NCI-H1930 (cell line): ENCODE data around the gene YIPF1.
A peak's percentile ranks its signal among the peaks of the same experiment; 100 is the strongest.
"Not testable (repeated sequence)": the region's sequence is repeated elsewhere in the genome, so short reads cannot be mapped to it uniquely, and the experiment has no call there.

Experiments
- DNase-seq, 2 experiments: peaks; one replicate each; lab custom pipeline; 2025; lab: John Stamatoyannopoulos, UW

YIPF1 gene

GRCh38 chr1:53837924-53838653 lies 51.5 kb downstream of the YIPF1 start, which contains the start of gene NDC1:
Gene NDC1 (minus strand): TSS chr1:53838296. CDS start chr1:53838261, 35 bp downstream.
- peak; percentile 92 to 94 for DNase-seq

- DNase-seq, result no peak
Observed at GRCh38 chr1:53837646-53837923, 52.0 kb downstream of the YIPF1 start.

DNA sequence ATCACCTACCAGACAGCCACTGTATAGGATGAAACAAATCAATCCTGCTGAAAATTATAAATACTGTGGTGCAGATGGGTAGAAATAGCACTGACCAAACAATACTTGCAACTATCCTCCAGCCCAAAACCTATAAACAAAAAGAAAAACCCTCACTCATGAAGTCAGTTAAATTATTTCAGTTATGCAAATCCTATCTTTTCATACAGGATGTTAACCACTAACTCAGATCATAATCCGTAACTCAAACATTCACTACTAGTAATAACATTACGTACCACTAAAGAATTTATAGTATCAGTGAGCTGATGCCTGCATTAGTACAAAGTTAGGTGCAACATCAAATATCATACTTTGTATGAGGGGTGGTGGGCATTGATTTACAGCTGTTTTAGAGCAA lies 54.1 kb downstream of the YIPF1 start:
- DNase-seq, result no peak

DNA sequence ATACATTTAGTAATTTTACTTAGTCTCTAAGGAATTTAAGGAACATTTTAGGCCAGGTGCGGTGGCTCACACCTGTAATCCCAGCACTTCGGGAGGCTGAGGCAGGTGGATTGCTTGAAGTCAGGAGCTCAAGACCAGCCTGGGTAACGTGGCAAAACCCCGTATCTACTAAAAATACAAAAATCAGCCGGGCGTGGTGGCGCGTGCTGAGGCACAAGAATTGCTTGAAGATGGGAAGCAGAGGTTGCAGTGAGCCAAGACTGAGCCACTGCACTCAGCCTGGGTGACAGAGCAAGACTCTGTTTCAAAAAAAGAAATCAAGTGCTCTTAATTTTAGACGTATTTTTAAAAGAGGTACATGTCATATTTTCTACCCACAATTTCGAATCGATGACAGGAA lies 54.8 kb downstream of the YIPF1 start:
- no peak for DNase-seq

DNA sequence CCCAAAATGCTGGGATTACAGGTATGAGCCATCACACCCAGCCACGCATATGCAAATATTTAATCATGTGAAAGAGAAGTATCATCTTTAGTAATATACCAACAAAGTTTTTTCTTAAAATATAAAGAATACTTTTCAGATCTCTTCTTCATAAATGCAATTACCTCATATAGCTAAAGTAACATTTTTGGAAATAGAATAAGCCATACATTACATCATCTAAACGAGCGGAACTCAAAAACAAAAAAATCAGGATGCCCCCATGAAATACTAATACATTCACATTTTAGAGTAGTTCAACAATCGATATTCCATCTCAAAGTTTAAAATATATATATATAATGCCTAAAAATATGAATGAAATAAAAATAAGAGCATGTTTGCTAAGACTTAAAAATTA lies 56.2 kb downstream of the YIPF1 start:
- DNase-seq, result no peak

DNA sequence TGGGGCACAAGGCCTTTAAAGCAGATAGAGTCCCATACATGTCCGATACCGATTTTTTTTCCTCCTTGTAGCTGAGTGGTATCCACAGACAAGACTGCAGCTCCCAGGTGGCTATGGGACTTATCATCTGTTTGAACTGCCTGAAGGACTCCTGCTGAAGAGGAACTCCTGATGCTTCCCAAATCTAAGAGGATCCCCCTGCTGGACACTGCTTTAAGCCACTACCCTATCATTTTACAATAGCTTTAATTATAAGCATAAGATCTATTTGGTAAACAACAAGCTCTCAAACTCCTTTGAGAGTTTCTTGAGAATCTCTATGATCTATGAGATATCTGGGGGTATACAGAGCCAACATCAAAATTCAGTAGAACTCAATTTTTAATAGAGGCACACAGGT lies 63.2 kb downstream of the YIPF1 start:
- DNase-seq, result no peak

GRCh38 chr1:53825306-53825705 lies 64.3 kb downstream of the YIPF1 start:
- no peak for DNase-seq

- DNase-seq, result no peak
Observed at GRCh38 chr1:53822931-53823330, 66.7 kb downstream of the YIPF1 start.

DNA sequence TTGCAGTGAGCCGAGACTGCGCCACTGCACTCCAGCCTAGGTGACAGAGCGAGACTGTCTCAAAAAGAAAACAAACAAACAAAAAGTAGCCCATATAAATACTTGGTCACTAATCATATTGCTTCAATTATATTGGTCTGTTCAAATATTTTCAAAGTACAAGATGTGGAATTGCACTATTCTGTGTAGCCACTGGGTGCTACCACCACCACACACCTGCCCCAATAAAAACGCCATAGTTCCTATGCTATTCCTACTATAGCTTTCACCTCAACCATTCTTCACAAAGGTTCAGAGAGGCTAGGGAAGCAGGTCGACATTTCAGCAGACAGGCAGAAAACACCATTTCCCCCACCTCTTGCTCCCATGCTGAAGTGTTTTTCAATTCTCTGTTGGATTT lies 68.2 kb downstream of the YIPF1 start:
- no peak for DNase-seq

- DNase-seq, result no peak
Observed at GRCh38 chr1:53819387-53819786, 70.2 kb downstream of the YIPF1 start.

GRCh38 chr1:53816584-53816983 lies 73.0 kb downstream of the YIPF1 start:
- not testable (repeated sequence) for DNase-seq

DNA sequence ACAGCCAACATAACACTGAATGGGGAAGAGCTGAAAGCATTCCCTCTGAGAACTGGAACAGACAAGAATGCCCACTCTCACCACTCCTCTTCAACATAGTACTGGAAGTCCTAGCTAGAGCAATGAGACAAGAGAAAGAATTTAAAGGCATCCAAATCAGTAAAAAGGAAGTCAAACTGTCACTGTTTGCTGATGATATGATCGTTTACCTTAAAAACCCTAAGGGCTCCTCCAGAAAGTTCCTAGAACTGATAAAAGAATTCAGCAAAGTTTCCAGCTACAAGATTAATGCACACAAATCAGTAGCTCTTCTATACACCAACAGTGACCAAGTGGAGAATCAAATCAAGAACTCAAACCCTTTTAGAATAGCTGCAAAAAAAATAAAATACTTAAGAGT lies 74.1 kb downstream of the YIPF1 start:
- DNase-seq, result not testable (repeated sequence)

DNA sequence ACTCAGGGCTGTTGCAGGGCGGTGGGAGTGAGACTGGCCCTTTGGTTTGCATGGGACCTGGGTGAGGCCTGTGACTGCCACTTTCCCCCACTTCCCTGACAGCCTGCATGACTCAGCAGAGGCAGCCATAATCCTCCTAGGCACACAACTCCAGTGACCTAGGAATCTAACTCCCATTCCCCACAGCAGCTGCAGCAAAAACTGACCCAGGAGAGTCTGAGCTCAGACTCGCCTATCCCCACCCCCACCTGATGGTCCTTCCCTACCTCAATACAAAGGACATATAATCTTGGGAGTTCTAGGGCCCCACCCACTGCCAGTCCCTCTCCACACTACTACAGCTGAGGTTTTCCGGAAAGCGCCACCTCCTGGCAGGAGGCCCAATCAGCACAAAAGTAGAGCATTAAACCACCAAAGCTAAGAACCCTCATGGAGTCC lies 78.2 kb downstream of the YIPF1 start:
- no peak for DNase-seq

DNA sequence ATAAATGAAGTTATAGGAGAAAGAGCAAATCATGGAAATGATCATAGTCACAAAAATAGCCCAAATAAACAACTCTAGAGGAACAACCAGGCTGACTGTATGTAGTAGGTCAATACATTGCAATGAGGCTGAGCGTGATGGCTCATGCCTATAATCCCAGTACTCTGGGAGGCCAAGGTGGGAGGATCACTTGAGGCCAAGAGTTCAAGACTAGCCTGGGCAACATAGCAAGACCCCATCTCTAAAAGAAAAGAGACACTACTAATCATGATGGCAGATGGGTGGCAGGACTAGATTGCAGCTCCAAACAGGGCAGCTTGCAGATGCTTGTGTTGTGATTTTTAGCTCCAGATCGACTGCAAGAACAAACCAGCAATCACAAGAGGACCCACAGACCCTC lies 79.1 kb downstream of the YIPF1 start:
- DNase-seq, result no peak

DNA sequence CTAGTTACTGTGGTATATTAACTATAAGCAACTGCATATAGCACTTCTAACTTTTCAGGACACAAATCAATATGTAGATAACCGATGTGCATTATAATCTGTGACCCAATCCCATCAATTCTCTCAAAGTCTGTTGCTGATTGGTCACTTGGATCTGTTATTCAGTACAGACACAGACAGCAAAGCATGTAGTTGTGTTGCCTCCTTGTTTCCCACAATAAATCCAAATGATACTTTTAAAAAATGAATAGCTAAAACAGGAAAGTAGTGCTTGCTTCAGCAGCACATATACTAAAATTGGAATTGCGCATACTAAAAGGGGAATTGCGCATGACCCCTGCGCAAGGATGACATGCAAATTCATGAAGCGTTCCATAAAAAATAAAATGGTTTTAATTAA lies 79.6 kb downstream of the YIPF1 start:
- DNase-seq, result no peak

- DNase-seq, result no peak
Observed at GRCh38 chr1:53807916-53808315, 81.7 kb downstream of the YIPF1 start.

- DNase-seq, result no peak
Observed at GRCh38 chr1:53804791-53805505, 84.6 kb downstream of the YIPF1 start.

- no peak for DNase-seq
Observed at GRCh38 chr1:53804181-53804580, 85.4 kb downstream of the YIPF1 start.
